IMR-90 (cell line): ENCODE results near the gene DYTN. TPM values are rescaled to one million over a fixed set of nuclear protein-coding genes. Genes with fewer than 3 reads are reported as not detected.

Experiments used
- ATAC-seq: fragments of 200-7000 bp; cut with Tn5 transposase; 2 replicates; pipeline ENCODE4 v1.9.1; 2020; ENCODE audit warnings: low read depth, mild to moderate bottlenecking, moderate library complexity
- BruUV-seq: library from RNA; stranded (reverse); fragments of 400-500 nt; replicated peaks from 2 replicates; lab custom pipeline; 2021; lab: Mats Ljungman, UMichigan
- CTCF ChIA-PET: fragments of 300-600 bp; formaldehyde crosslinking; extraction: SDS; loops from one replicate; lab custom pipeline; 2021; ENCODE audit warnings: antibody characterized with exemption; lab: Yijun Ruan, JAX
- POLR2A ChIA-PET: fragments of 300-600 bp; sonication (Branson Sonifier 250); formaldehyde crosslinking; loops from one replicate; lab custom pipeline; 2022; ENCODE audit warnings: antibody characterized with exemption; ENCODE audit not compliant: unreplicated experiment; lab: Charles Lee
- DNase-seq: peaks from one replicate; pipeline ENCODE4 v3.0.0; 2013
- H2AFZ ChIP-seq: replicated peaks from 2 replicates; pipeline ENCODE3; 2013; ENCODE audit warnings: low read length, mild to moderate bottlenecking; ENCODE audit not compliant: poor library complexity
- H2AK5ac ChIP-seq: 2 replicates; pipeline ENCODE4 v1.6.1; 2013; ENCODE audit warnings: low read depth, low read length, inconsistent platforms
- H2AK9ac ChIP-seq: replicated peaks from 2 replicates; pipeline ENCODE3; 2013; ENCODE audit warnings: mild to moderate bottlenecking, low read depth, low read length, moderate library complexity; ENCODE audit not compliant: poor library complexity
- H2BK120ac ChIP-seq: 2 replicates; pipeline ENCODE4 v1.6.1; 2013; ENCODE audit warnings: low read depth, low read length, inconsistent platforms
- H2BK15ac ChIP-seq: 3 replicates; pipeline ENCODE4 v1.6.1; 2013; ENCODE audit warnings: low read depth, low read length, inconsistent platforms
- H2BK20ac ChIP-seq: 2 replicates; pipeline ENCODE4 v1.6.1; 2013; ENCODE audit warnings: low read depth, mild to moderate bottlenecking, inconsistent platforms, low read length, moderate library complexity
- H2BK5ac ChIP-seq: 2 replicates; pipeline ENCODE4 v1.6.1; 2013; ENCODE audit warnings: mild to moderate bottlenecking, low read depth, low read length, inconsistent platforms; ENCODE audit not compliant: poor library complexity, severe bottlenecking
- H3K14ac ChIP-seq: replicated peaks from 2 replicates; pipeline ENCODE4 v1.6.1; 2013; ENCODE audit warnings: low read depth, low read length, inconsistent platforms
- H3K18ac ChIP-seq: 2 replicates; pipeline ENCODE4 v1.6.1; 2013; ENCODE audit warnings: low read depth, low read length, control low read depth
- H3K23ac ChIP-seq: 2 replicates; pipeline ENCODE4 v1.6.1; 2013; ENCODE audit warnings: low read depth, low read length, inconsistent platforms
- H3K27ac ChIP-seq: 2 replicates; pipeline ENCODE4 v1.5.1; 2013; ENCODE audit warnings: mild to moderate bottlenecking, control low read depth, low read length; ENCODE audit not compliant: insufficient read depth
- H3K27me3 ChIP-seq: 2 replicates; pipeline ENCODE4 v1.6.1; 2013; ENCODE audit warnings: low read length; ENCODE audit not compliant: control insufficient read depth, insufficient read depth
- H3K36me3 ChIP-seq: 2 replicates; pipeline ENCODE4 v1.6.1; 2013; ENCODE audit warnings: low read length, mixed read lengths; ENCODE audit not compliant: control insufficient read depth, insufficient read depth
- H3K4ac ChIP-seq: 2 replicates; pipeline ENCODE4 v1.6.1; 2013; ENCODE audit warnings: low read depth, low read length, inconsistent platforms
- H3K4me1 ChIP-seq: 2 replicates; pipeline ENCODE4 v1.6.1; 2013; ENCODE audit warnings: low read length, mixed read lengths; ENCODE audit not compliant: control insufficient read depth, insufficient read depth
- H3K4me2 ChIP-seq: 2 replicates; pipeline ENCODE4 v1.6.1; 2013; ENCODE audit warnings: low read depth, mild to moderate bottlenecking, control low read depth, low read length, moderate library complexity
- H3K4me3 ChIP-seq: 2 replicates; pipeline ENCODE4 v1.5.1; 2013; ENCODE audit warnings: low read depth, mild to moderate bottlenecking, control low read depth, low read length, moderate library complexity; ENCODE audit not compliant: insufficient read depth
- H3K56ac ChIP-seq: 2 replicates; pipeline ENCODE4 v1.6.1; 2013; ENCODE audit warnings: low read length, inconsistent platforms; ENCODE audit not compliant: insufficient read depth; ENCODE audit errors: extremely low read depth
- H3K79me1 ChIP-seq, 2 experiments: 2 replicates each; pipeline ENCODE4 v1.6.1; 2013; ENCODE audit warnings: low read length in 2 of 2, inconsistent platforms in 1 of 2, low read depth in 1 of 2
- H3K9ac ChIP-seq: 2 replicates; pipeline ENCODE4 v1.6.1; 2013; ENCODE audit warnings: low read depth, low read length, control low read depth
- H3K9me1 ChIP-seq: 2 replicates; pipeline ENCODE4 v1.6.1; 2013; ENCODE audit warnings: low read length, inconsistent platforms; ENCODE audit not compliant: insufficient read depth
- H3K9me3 ChIP-seq: 2 replicates; pipeline ENCODE4 v1.6.1; 2013; ENCODE audit warnings: low read length; ENCODE audit not compliant: control insufficient read depth, insufficient read depth
- H4K20me1 ChIP-seq: 2 replicates; pipeline ENCODE4 v1.6.1; 2013; ENCODE audit warnings: low read length, inconsistent platforms; ENCODE audit not compliant: insufficient read depth
- H4K5ac ChIP-seq: 2 replicates; pipeline ENCODE4 v1.6.1; 2013; ENCODE audit warnings: mild to moderate bottlenecking, low read depth, low read length, control low read depth
- H4K8ac ChIP-seq, 2 experiments: 2 replicates each; pipeline ENCODE4 v1.6.1; 2013; ENCODE audit warnings: low read depth in 2 of 2, low read length in 2 of 2, control low read depth in 1 of 2, inconsistent platforms in 1 of 2
- H4K91ac ChIP-seq: 2 replicates; pipeline ENCODE4 v1.6.1; 2013; ENCODE audit warnings: low read depth, low read length, inconsistent platforms; ENCODE audit not compliant: insufficient read depth
- BHLHE40 ChIP-seq: fragments of 150-350 bp; IDR thresholded peaks from 2 replicates; pipeline ENCODE4 v1.6.1; 2016; ENCODE audit warnings: mild to moderate bottlenecking, low read depth, low read length
- CEBPB ChIP-seq: IDR thresholded peaks from 2 replicates; pipeline ENCODE4 v1.6.1; 2012; ENCODE audit warnings: low read depth, low read length, improper control_type of control experiment
- CHD1 ChIP-seq: IDR thresholded peaks from 2 replicates; pipeline ENCODE4 v1.6.1; 2012; ENCODE audit warnings: low read depth, low read length, improper control_type of control experiment
- CTCF ChIP-seq: conservative IDR thresholded peaks from 2 replicates; pipeline ENCODE4 v1.5.1; 2012; ENCODE audit warnings: mild to moderate bottlenecking, low read depth, low read length, improper control_type of control experiment
- ELK1 ChIP-seq: fragments of 150-350 bp; IDR thresholded peaks from 2 replicates; pipeline ENCODE4 v1.6.1; 2016; ENCODE audit warnings: low read depth, mild to moderate bottlenecking, low read length, moderate library complexity, borderline replicate concordance
- FOS ChIP-seq: fragments of 150-350 bp; IDR thresholded peaks from 2 replicates; pipeline ENCODE4 v1.6.1; 2016; ENCODE audit warnings: low read depth, low read length
- MAFK ChIP-seq: IDR thresholded peaks from 2 replicates; pipeline ENCODE4 v1.6.1; 2012; ENCODE audit warnings: low read depth, low read length, improper control_type of control experiment
- MAZ ChIP-seq: IDR thresholded peaks from 2 replicates; pipeline ENCODE4 v1.6.1; 2012; ENCODE audit warnings: low read depth, mild to moderate bottlenecking, low read length, improper control_type of control experiment, moderate library complexity, borderline replicate concordance
- MXI1 ChIP-seq: IDR thresholded peaks from 2 replicates; pipeline ENCODE4 v1.6.1; 2012; ENCODE audit warnings: low read depth, mild to moderate bottlenecking, low read length, moderate library complexity, borderline replicate concordance
- NFE2L2 ChIP-seq: fragments of 150-350 bp; IDR thresholded peaks from 2 replicates; pipeline ENCODE4 v1.6.1; 2016; ENCODE audit warnings: low read depth, mild to moderate bottlenecking, low read length
- POLR2A ChIP-seq: IDR thresholded peaks from 2 replicates; pipeline ENCODE4 v1.6.1; 2012; ENCODE audit warnings: mild to moderate bottlenecking, low read depth, low read length
- RAD21 ChIP-seq: IDR thresholded peaks from 2 replicates; pipeline ENCODE4 v1.6.1; 2012; ENCODE audit warnings: low read length, improper control_type of control experiment
- RCOR1 ChIP-seq: IDR thresholded peaks from 2 replicates; pipeline ENCODE4 v1.6.1; 2012; ENCODE audit warnings: mild to moderate bottlenecking, low read length, improper control_type of control experiment; ENCODE audit not compliant: insufficient replicate concordance
- RFX5 ChIP-seq: IDR thresholded peaks from 2 replicates; pipeline ENCODE4 v1.8.0; 2012; ENCODE audit warnings: low read depth, mild to moderate bottlenecking, low read length, moderate library complexity
- SMC3 ChIP-seq: fragments of 150-350 bp; IDR thresholded peaks from 2 replicates; pipeline ENCODE4 v1.6.1; 2016; ENCODE audit warnings: low read depth, mild to moderate bottlenecking, antibody characterized with exemption, low read length, moderate library complexity
- USF2 ChIP-seq: fragments of 150-350 bp; IDR thresholded peaks from 2 replicates; pipeline ENCODE4 v1.6.1; 2017; ENCODE audit warnings: mild to moderate bottlenecking, antibody characterized with exemption, low read length, low read depth
- WGBS, 2 experiments: methylation state at CpG; one replicate each; pipeline versions ENCODE4 v1.1.5 to v1.1.7; 2013; ENCODE audit warnings: missing lambda C conversion rate in 2 of 2; ENCODE audit not compliant: insufficient read length in 1 of 2; ENCODE audit errors: extremely low coverage in 2 of 2; 5-methylcytosine and 5-hydroxymethylcytosine counted together
- dilution Hi-C: fragments of 300-500 bp; cut with HindIII; formaldehyde crosslinking; loops from one replicate; pipeline ENCODE4 v1.14.3; 2018; ENCODE audit warnings: low sequenced_read_pairs; ENCODE audit not compliant: unreplicated experiment
- in situ Hi-C: fragments of 300-500 bp; cut with MboI; formaldehyde crosslinking; loops from 3 replicates; pipeline ENCODE4 v1.14.3; 2019; ENCODE audit warnings: low sequenced_read_pairs, inconsistent platforms, mixed read lengths
- intact Hi-C: fragments of 100-400 bp; cut with micrococcal nuclease; formaldehyde crosslinking; loops from 2 replicates; pipeline ENCODE4 v1.10.0; 2022
- polyA plus RNA-seq, 3 experiments: library from polyadenylated mRNA; depleted of rRNA; stranded (reverse); fragments of >200 nt; gene quantifications; 2 replicates each; pipeline ENCODE4 v1.2.3, GENCODE V29; 2012; ENCODE audit warnings: low replicate concordance in 1 of 3
- total RNA-seq: library from RNA; depleted of rRNA; stranded (reverse); fragments of >200 nt; gene quantifications from 2 replicates; pipeline ENCODE4 v1.2.3, GENCODE V29; 2012

DYTN gene
- total and polyA plus RNA-seq, 2 of the 4 experiments (the other 2 are of a cell fraction): not detected

GRCh38 chr2:206727287-206727686 lies 9.1 kb upstream of the DYTN start:
- no peak overlapping the region for H3K4me2 ChIP-seq
- no peak overlapping the region for H2BK20ac ChIP-seq
- CTCF ChIA-PET: no interaction called here
- POLR2A ChIA-PET: no interaction called here
- no peak overlapping the region for H2BK5ac ChIP-seq
- intact Hi-C loops: no loop called here
- no peak overlapping the region for H3K23ac ChIP-seq
- no peak overlapping the region for H3K27ac ChIP-seq
- H2AK5ac ChIP-seq: no peak overlapping the region
- no peaks in the 10 kb centered on the region for H4K20me1 ChIP-seq
- H3K27me3 ChIP-seq: no peaks in the 10 kb centered on the region
- H3K4me3 ChIP-seq: no peak overlapping the region
- no peak overlapping the region for H3K56ac ChIP-seq
- no peaks in the 10 kb centered on the region for H3K79me1 ChIP-seq
- H2AFZ ChIP-seq: no peak overlapping the region
- no peak overlapping the region for H2BK15ac ChIP-seq
- H3K36me3 ChIP-seq: no peaks in the 10 kb centered on the region
- no peak overlapping the region for H3K9ac ChIP-seq
- H3K9me1 ChIP-seq: no peaks in the 10 kb centered on the region
- H3K4ac ChIP-seq: no peak overlapping the region
- no TSS peak for BruUV-seq
- ATAC-seq: no peak
- H4K5ac ChIP-seq: no peak overlapping the region
- dilution Hi-C loops: no loop called here
- no peak overlapping the region for H3K14ac ChIP-seq
- 100% methylated on average over 1 of the region's 2 CpGs for WGBS, 2 experiments
- in situ Hi-C loops: no loop called here
- no peak overlapping the region for H2AK9ac ChIP-seq
- H3K9me3 ChIP-seq: no peaks in the 10 kb centered on the region
- H2BK120ac ChIP-seq: no peak overlapping the region
- no peak overlapping the region for H3K18ac ChIP-seq
- H3K4me1 ChIP-seq: no peaks in the 10 kb centered on the region
- TF ChIP-seq BHLHE40 (no peak), RCOR1 (no peak), CHD1 (no peak), ELK1 (no peak), CTCF (no peak), RAD21 (no peak), RFX5 (no peak), NFE2L2 (no peak), MAFK (no peak), POLR2A (no peak), CEBPB (no peak), MAZ (no peak), MXI1 (no peak), SMC3 (no peak), USF2 (no peak), FOS (no peak)
- DNase-seq: no peak
- H4K91ac ChIP-seq: no peak overlapping the region
- H4K8ac ChIP-seq: no peak overlapping the region
